SK-N-MC (cell line): ENCODE data around the gene ATXN1.

ENCODE experiments used
- EZH2 ChIP-seq: fragments of 200-600 bp; sonication (generic); IDR thresholded peaks from one replicate; pipeline ENCODE4 v1.6.1; 2017; ENCODE audit warnings: antibody characterized with exemption
- FOXP2 ChIP-seq: optimal IDR thresholded peaks from 2 replicates; pipeline ENCODE3; 2011; ENCODE audit warnings: mild to moderate bottlenecking, moderate library complexity; ENCODE audit not compliant: insufficient read depth; ENCODE audit errors: extremely low read length, control extremely low read depth
- POLR2AphosphoS5 ChIP-seq: IDR thresholded peaks from 2 replicates; pipeline ENCODE4 v1.6.1; 2012; ENCODE audit warnings: mild to moderate bottlenecking, low read depth, low read length, borderline replicate concordance

GRCh38 chr6:16278750-16279149 is 482.5 kb downstream of the ATXN1 start:
- no peak for TF ChIP-seq POLR2AphosphoS5
- no peak for TF ChIP-seq EZH2
- TF ChIP-seq FOXP2, result no peak
